CD4-positive, alpha-beta T cell (primary cell): ENCODE data around the gene WDR86. TPM values are rescaled to one million over a fixed set of nuclear protein-coding genes. Genes with fewer than 3 reads are reported as not detected.

Experiments
- ATAC-seq: fragments of 200-7000 bp; cut with Tn5 transposase; one replicate; pipeline ENCODE4 v1.10.0; 2022; ENCODE audit warnings: mild to moderate bottlenecking; ENCODE audit not compliant: poor library complexity
- CTCF ChIA-PET: fragments of 350-600 bp; sonication (Branson Sonifier 250); formaldehyde crosslinking; loops from one replicate; lab custom pipeline; 2021; ENCODE audit warnings: antibody characterized with exemption, inconsistent platforms; lab: Charles Lee
- POLR2A ChIA-PET: fragments of 350-600 bp; sonication (Branson Sonifier 250); formaldehyde crosslinking; loops from one replicate; lab custom pipeline; 2021; ENCODE audit warnings: antibody characterized with exemption, inconsistent platforms; lab: Charles Lee
- DNase-seq, 14 experiments: peaks; one replicate each; pipeline ENCODE4 v3.0.0-alpha.2; 2013 to 2020; ENCODE audit warnings: mixed read lengths in 2 of 14
- H3K27ac ChIP-seq, 2 donors: one replicate each; pipeline versions ENCODE4 v1.5.1 to v1.7.0; 2013; ENCODE audit warnings: low read length in 2 of 2, low read depth in 1 of 2, mild to moderate bottlenecking in 1 of 2
- H3K27me3 ChIP-seq, 2 experiments: 1 replicate in 1 of 2; 2 replicates in 1 of 2; pipeline versions ENCODE4 v1.6.1 to v1.7.0; 2013; ENCODE audit warnings: low read length in 2 of 2, control low read depth in 1 of 2, mild to moderate bottlenecking in 1 of 2, moderate library complexity in 1 of 2; ENCODE audit not compliant: insufficient read depth in 2 of 2, control insufficient read depth in 1 of 2
- H3K36me3 ChIP-seq: one replicate; pipeline ENCODE4 v1.6.1; 2013; ENCODE audit warnings: low read length, control low read depth; ENCODE audit not compliant: insufficient read depth
- H3K4me1 ChIP-seq: one replicate; pipeline ENCODE4 v1.6.1; 2013; ENCODE audit warnings: low read length, control low read depth; ENCODE audit not compliant: insufficient read depth
- H3K4me3 ChIP-seq: one replicate; pipeline ENCODE4 v1.5.1; 2013; ENCODE audit warnings: mild to moderate bottlenecking, low read length, moderate library complexity
- H3K9me3 ChIP-seq, 2 experiments: 1 replicate in 1 of 2; 2 replicates in 1 of 2; pipeline versions ENCODE4 v1.6.1 to v1.7.0; 2013; ENCODE audit warnings: low read length in 2 of 2, mild to moderate bottlenecking in 2 of 2, control low read depth in 1 of 2, moderate library complexity in 1 of 2; ENCODE audit not compliant: control insufficient read depth in 1 of 2, insufficient read depth in 1 of 2
- H3K27ac Mint-ChIP-seq: one replicate; pipeline ENCODE4 v1.8.0; 2020; ENCODE audit warnings: mixed read lengths
- H3K27me3 Mint-ChIP-seq: one replicate; pipeline ENCODE4 v1.8.0; 2021; ENCODE audit warnings: mixed read lengths
- H3K36me3 Mint-ChIP-seq: one replicate; pipeline ENCODE4 v1.8.0; 2021; ENCODE audit warnings: low read depth, mixed read lengths
- H3K4me1 Mint-ChIP-seq: one replicate; pipeline ENCODE4 v1.8.0; 2021; ENCODE audit warnings: low read depth, mixed read lengths
- H3K4me3 Mint-ChIP-seq: one replicate; pipeline ENCODE4 v1.8.0; 2020; ENCODE audit warnings: mild to moderate bottlenecking, mixed read lengths
- H3K9me3 Mint-ChIP-seq: one replicate; pipeline ENCODE4 v1.8.0; 2020; ENCODE audit warnings: mixed read lengths
- CTCF ChIP-seq: fragments of 200-600 bp; IDR thresholded peaks from one replicate; pipeline ENCODE4 v1.8.0; 2022; ENCODE audit warnings: antibody characterized with exemption, mild to moderate bottlenecking
- intact Hi-C, 2 experiments: fragments of 100-400 bp; cut with DNase I in 1 of 2; cut with micrococcal nuclease in 1 of 2; formaldehyde crosslinking; loops; one replicate each; pipeline versions ENCODE4 v1.15.1 to v1.9.0; 2023 to 2025; cut with DNase I, micrococcal nuclease
- total RNA-seq, 174 experiments: library from RNA in 2 of 174; stranded (reverse) in 2 of 174; gene quantifications; one replicate each; pipeline ENCODE4 v1.2.3 and lab custom pipeline; 2021 to 2026

The WDR86 gene
- total RNA-seq, 2 experiments from 2014 or later, result 5.6 to 6.2 TPM

GRCh38 chr7:151339651-151340382 lies 70.0 kb downstream of the WDR86 start:
- H3K36me3 Mint-ChIP-seq, result peaks cover 22% of the 10 kb centered on the region
- peaks cover 36% of the 10 kb centered on the region for H3K4me1 Mint-ChIP-seq
- Histone ChIP-seq H3K27ac (peak overlapping the region in 1 of 2 donors; percentile 50), H3K27me3 (no peaks in the 10 kb centered on the region), H3K36me3 (peaks cover 8% of the 10 kb centered on the region), H3K9me3 (no peaks in the 10 kb centered on the region), H3K4me3 (peak overlapping the region; percentile 16), H3K4me1 (peaks cover 32% of the 10 kb centered on the region)
- no peak for ATAC-seq
- peak overlapping the region; percentile 93 for H3K4me3 Mint-ChIP-seq
- peak overlapping the region; percentile 92 for H3K27ac Mint-ChIP-seq
- intact Hi-C loops, result loop anchor here in 1 of 2 experiments (2.0 to 10.0 kb wide), 4 partner anchors 23 to 1335 kb away; partner anchors contain the start of gene XRCC2
- no peaks in the 10 kb centered on the region for H3K27me3 Mint-ChIP-seq
- H3K9me3 Mint-ChIP-seq, result peaks cover 5% of the 10 kb centered on the region
- DNase-seq, result peak in 3 of 14 experiments; percentile 47 to 67 (median 51)
- ChIA-PET POLR2A (interaction anchor here (1.2 to 3.4 kb wide), 2 partner anchors 12 to 20 kb away, joined by 3 to 65 read pairs; no protein-coding TSS in a partner anchor), CTCF (interaction anchor here (1.1 to 3.8 kb wide), 3 partner anchors 10 to 25 kb away, joined by 5 to 25 read pairs (median 10); no protein-coding TSS in a partner anchor)
- TF ChIP-seq CTCF, result no peak

GRCh38 chr7:151338809-151339208 lies 71.0 kb downstream of the WDR86 start:
- no peak for ATAC-seq
- peaks cover 36% of the 10 kb centered on the region for H3K4me1 Mint-ChIP-seq
- no peak for DNase-seq
- H3K27me3 Mint-ChIP-seq, result no peaks in the 10 kb centered on the region
- H3K9me3 Mint-ChIP-seq, result peaks cover 5% of the 10 kb centered on the region
- no peak overlapping the region for H3K4me3 ChIP-seq
- peaks cover 4% of the 10 kb centered on the region for H3K36me3 ChIP-seq
- H3K4me1 ChIP-seq, result peaks cover 32% of the 10 kb centered on the region
- H3K36me3 Mint-ChIP-seq, result peaks cover 22% of the 10 kb centered on the region
- H3K27me3 ChIP-seq, result no peaks in the 10 kb centered on the region
- ChIA-PET POLR2A (no interaction called here), CTCF (interaction anchor here (1.9 to 3.8 kb wide), 3 partner anchors 11 to 24 kb away, joined by 5 to 25 read pairs (median 10); no protein-coding TSS in a partner anchor)
- no peaks in the 10 kb centered on the region for H3K9me3 ChIP-seq
- H3K27ac Mint-ChIP-seq, result no peak overlapping the region
- no peak overlapping the region for H3K27ac ChIP-seq
- intact Hi-C loops, result loop anchor here in 1 of 2 experiments (2.0 kb wide), 1 partner anchor 22 kb away; no protein-coding TSS in a partner anchor
- TF ChIP-seq CTCF, result no peak
- H3K4me3 Mint-ChIP-seq, result no peak overlapping the region

GRCh38 chr7:151337346-151337745 lies 72.5 kb downstream of the WDR86 start:
- H3K27ac ChIP-seq, result no peak overlapping the region
- Mint-ChIP-seq H3K36me3 (peaks cover 11% of the 10 kb centered on the region), H3K9me3 (peaks cover 5% of the 10 kb centered on the region), H3K27ac (no peak overlapping the region), H3K27me3 (no peaks in the 10 kb centered on the region), H3K4me1 (peaks cover 23% of the 10 kb centered on the region), H3K4me3 (no peak overlapping the region)
- TF ChIP-seq CTCF, result no peak
- ATAC-seq (no peak), DNase-seq (no peak)
- intact Hi-C loops, result no loop called here
- H3K4me1 ChIP-seq, result peaks cover 20% of the 10 kb centered on the region
- no peaks in the 10 kb centered on the region for H3K27me3 ChIP-seq
- ChIA-PET POLR2A (no interaction called here), CTCF (interaction anchor here (1.9 kb wide), 1 partner anchor 22 kb away, joined by 5 read pairs; no protein-coding TSS in a partner anchor)
- no peak overlapping the region for H3K4me3 ChIP-seq
- H3K36me3 ChIP-seq, result no peaks in the 10 kb centered on the region
- no peaks in the 10 kb centered on the region for H3K9me3 ChIP-seq
